NCI-H128 (cell line): Measurements from ENCODE around the gene TANC1.

Experiments used
- DNase-seq: peaks from one replicate; lab custom pipeline; 2025; ENCODE audit not compliant: unreplicated experiment; lab: John Stamatoyannopoulos, UW

Gene TANC1

DNA sequence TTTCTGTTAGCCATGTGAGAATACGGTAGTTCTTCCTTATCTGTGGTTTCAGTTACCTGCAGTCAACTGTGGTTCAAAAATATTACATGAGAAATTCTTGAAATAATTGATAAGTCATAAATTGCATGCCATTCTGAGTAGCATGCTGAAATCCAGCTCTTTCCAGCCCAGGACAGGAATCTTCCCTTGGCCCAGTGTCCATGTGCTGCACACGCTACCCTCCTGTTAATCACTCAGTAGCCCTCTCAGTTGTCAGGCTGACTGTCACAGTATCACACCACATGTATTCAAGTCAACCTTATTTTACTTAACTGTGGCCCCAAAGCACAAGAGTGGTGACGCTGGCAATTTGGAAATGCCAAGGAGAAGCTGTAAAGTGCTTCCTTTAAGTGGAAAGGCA is 141.1 kb downstream of the TANC1 start:
- no peak for DNase-seq

- DNase-seq: no peak
Measured at GRCh38 chr2:159110784-159111183, 142.3 kb downstream of the TANC1 start.

- no peak for DNase-seq
Measured at GRCh38 chr2:159111346-159111927, 143.0 kb downstream of the TANC1 start.

GRCh38 chr2:159114835-159115234 is 146.4 kb downstream of the TANC1 start:
- DNase-seq: no peak

GRCh38 chr2:159116922-159117321 is 148.5 kb downstream of the TANC1 start:
- no peak for DNase-seq

GRCh38 chr2:159117658-159118057 is 149.2 kb downstream of the TANC1 start:
- no peak for DNase-seq

- DNase-seq: peak; percentile 39
Measured at GRCh38 chr2:159118115-159118858, 149.8 kb downstream of the TANC1 start.

- DNase-seq: no peak
Measured at GRCh38 chr2:159118859-159119500, 150.5 kb downstream of the TANC1 start.

DNA sequence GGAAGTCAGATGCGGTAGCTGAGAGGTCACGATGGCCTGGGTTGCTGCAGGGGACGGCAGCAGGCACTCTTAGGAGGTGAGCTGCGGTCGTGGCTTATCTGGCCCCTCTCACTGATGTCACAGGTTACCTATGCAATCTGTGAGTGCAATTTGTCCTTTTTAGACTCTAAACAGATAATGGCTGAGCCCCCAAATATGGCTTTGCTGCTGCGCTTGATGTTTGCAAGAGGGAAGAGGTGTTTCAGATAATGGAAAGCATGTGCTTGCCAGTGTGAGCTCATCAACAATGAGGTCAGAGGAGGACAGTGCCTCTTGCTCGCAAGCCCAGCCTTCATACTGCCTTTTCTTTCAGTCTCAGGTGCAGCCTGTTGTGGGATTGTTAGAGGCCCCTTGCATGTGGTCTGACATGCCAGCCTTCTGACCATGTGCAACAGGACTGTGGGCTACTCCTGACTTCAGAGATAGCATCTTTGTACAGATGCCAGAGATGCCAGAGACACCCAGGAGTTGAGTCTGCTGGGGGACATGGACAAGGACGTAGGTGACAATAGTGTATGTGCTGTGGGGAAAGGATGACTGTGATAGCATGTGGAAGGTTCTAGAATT is 151.3 kb downstream of the TANC1 start:
- no peak for DNase-seq

DNA sequence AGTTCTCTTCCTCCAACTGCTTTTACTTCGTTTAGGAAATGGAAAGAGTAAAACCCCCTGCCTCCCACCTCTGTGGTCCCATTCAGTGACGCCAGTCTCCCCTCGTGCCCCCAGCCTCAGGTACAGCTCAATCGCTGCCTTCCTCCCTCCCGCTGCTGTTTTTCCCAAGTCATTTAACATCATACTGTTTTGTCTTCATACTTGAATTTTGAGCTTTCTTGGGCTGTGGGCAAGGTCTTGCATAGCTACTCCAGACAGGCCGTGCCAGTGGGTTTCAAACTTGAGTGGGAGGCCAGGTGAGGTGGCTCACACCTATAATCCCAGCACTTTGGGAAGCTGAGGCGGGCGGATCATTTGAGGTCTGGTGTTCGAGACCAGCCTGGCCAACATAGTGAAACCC is 155.3 kb downstream of the TANC1 start:
- DNase-seq: no peak

GRCh38 chr2:159124441-159124911 is 156.0 kb downstream of the TANC1 start:
- DNase-seq: no peak

DNA sequence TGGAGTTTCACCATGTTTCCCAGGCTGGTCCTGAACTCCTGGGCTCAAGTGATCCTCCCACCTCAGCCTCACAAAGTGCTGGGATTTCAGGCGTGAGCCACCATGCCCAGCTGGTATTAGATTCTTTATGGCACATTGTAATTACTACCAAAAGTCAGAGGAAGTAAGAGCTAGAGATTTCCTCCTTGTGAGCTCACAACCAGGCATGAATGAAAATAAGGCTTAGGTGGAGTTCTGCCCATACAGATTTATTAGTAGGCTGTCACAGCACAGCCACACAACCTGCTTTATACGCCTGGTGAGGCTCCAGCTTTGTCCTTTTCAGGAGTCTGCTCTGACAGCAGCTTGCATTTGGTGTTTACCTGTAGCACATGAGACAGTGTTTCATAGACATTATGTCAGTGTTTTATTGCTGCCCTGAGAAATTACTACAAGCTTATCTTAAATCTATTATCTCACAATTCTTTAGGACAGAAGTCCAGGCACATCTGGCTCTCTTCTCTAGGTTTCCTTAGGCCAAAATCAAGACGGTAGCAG is 156.6 kb downstream of the TANC1 start:
- DNase-seq: no peak

DNA sequence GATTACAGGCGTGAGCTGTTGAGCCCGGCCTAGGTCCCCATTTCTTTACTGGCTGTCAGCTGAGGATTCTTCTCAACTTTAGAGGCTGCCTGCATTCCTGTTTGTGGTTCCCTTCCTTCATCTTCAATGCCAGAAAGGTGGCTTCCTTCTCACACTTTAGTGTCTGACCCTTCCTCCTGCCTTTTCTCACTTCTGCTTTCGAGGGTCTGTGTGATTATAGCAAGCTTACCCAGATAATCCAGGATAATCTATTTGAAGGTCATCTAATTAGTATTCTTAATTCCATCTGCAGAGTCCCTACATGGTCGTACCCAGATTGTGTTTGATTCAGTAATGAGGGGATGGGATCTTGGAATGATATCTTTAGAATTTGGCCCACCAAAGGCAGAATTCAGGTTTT is 157.4 kb downstream of the TANC1 start:
- DNase-seq: no peak

- DNase-seq: no peak
Measured at GRCh38 chr2:159126432-159127022, 158.1 kb downstream of the TANC1 start.

GRCh38 chr2:159128191-159128590 is 159.8 kb downstream of the TANC1 start:
- no peak for DNase-seq

DNA sequence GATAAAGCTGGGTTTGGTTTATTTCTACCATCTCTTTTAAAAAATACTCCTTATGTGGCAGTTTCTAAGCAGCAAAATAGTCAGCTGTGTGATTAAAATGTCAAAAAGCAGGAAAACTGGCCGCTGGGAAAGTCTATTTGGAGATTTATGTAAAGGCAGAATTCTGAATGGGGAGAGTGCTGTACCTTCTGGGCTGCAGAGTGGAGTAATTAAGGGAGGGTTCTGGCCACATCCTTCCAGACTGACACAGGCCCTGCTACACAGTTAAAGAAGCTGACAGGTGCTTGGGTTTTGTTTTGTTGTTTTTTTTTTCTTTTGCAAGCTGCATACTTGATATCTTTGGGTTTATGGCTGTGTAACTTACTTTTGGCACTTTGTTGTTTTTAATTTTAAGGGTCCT is 160.8 kb downstream of the TANC1 start:
- no peak for DNase-seq

DNA sequence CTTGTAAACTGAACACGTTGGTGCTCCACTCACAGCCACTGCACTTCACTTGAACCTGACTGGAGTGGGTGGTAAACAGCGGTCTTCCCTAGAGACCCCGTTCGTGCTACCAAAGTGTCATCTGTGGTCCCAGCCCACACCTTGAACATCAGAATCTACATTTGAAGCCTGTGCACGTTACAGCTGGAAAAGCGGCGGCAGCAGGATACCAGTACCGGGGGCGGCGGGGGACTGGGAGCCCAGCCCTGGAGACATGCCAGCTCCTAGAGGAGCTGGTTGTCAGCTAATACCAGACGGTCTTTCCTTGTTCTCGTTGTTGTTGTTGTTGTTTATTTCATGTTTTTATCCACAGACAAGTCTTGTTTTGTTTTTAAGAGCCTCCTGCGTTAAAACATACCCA is 161.4 kb downstream of the TANC1 start:
- no peak for DNase-seq

DNA sequence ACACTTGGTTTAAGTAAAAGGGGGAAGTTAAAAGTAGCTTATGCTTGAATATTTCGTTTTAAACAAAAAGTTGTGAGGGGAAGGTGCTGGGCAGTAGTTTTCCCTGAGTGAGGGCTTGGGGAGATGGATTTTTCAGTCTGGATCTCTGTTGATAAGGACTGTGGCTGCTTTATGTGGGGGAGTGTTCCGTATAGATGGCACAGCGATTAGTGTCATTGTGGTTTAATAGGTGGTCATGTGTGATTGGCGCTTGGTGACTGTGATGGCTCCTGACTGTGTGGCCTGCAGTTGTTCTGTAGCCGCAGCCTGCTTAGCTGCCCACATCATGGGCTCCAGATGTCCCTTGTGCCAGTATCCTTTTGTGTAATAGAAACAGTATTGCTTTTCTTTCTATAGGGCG is 161.9 kb downstream of the TANC1 start:
- DNase-seq: no peak

DNA sequence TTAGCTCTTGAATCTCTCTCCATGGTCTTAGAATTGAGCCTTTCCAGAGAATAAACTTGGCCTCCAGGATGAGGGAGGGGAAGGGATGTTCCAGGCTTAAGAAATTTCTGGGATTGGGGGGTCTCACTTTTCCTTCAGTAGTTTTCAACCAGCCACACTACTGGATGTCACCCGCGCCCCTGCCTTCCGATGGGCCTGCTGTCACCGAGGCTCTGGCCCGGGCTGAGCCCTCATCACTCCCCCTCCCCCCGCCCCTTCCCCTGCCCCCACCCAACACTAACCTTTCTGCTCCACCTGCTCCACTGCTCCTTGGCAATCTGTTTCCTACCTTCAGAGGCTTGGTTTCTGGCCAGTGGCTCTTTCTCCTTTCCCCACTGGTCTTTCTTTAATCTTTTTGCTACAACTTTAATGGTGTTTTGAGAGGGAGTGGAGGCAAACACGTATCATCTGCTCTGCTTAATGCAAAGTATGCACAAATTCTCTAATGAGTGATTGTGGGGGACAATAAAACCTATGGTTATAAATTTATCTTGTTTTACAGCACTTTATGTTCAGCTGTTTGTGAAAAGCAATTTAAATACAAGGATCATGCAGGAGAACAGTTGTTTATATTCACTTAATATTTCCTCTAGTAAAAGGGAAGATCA is 162.9 kb downstream of the TANC1 start:
- DNase-seq: no peak

DNA sequence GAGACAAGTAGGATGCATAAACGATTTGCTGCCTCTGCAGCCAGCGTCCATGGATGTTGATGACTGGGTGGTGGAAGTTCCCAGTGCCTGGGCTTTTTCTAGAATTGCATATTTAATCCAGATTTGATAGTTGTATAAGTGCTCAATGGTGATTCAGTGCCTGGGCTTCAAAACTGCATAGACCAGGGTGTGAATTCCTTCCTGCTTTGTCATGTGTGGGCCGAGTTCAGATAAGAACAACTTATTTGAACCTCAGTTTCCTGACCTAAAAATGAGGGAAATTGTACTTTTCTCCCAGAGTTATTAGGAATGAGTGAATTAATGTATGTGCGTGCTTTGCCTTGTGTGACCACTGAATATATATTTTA is 163.5 kb downstream of the TANC1 start:
- DNase-seq: no peak

DNA sequence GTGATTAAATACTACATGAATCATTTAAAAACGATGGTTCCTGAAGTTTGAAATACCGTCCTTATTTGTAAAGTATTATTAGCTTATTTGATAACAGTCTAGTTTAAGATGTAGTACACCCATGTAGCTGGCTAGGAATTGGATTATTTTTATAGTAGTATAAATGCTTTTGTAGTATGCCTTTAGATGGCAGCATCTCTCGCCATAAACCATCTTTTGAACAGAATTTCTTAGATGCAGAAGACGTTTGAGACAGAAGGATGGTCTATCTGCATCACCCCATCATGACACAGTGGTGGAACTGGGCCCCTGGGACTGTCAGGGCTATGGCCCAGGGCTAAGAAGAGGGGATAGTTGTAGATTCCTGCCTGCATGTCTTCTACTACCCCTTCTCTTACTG is 165.4 kb downstream of the TANC1 start:
- no peak for DNase-seq
